ENCODE results near the gene CDH16.
A peak's percentile ranks its signal among the peaks of the same experiment; 100 is the strongest.

The CDH16 gene

DNA sequence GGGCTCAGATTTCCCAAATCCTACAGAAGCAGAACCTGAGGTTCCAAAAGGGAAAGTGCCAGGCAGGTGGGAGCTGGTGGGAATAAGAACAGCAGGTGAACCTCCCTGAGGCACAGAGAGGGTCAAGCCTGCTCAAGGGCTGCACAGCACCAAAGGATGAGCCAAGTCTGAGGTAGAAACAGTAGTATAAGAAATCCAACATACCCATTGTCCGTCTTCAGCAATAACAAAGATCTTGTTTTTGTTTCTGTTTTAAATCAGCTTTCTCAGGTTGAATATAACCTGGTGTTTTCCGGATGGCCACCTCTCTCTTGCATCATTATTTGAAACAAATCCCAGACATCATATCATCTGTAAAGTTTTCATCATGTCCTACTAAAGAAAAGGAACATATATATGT is 31.8 kb upstream of the CDH16 start:
- DNase-seq (ENCODE audit: low read depth) = peak; percentile 67
- H3K4me3 ChIP-seq (ENCODE audit: low read depth, low read length) = peak overlapping the region; percentile 24; the same call in 1 of the 2 replicates
- TF ChIP-seq, protein P1, sequence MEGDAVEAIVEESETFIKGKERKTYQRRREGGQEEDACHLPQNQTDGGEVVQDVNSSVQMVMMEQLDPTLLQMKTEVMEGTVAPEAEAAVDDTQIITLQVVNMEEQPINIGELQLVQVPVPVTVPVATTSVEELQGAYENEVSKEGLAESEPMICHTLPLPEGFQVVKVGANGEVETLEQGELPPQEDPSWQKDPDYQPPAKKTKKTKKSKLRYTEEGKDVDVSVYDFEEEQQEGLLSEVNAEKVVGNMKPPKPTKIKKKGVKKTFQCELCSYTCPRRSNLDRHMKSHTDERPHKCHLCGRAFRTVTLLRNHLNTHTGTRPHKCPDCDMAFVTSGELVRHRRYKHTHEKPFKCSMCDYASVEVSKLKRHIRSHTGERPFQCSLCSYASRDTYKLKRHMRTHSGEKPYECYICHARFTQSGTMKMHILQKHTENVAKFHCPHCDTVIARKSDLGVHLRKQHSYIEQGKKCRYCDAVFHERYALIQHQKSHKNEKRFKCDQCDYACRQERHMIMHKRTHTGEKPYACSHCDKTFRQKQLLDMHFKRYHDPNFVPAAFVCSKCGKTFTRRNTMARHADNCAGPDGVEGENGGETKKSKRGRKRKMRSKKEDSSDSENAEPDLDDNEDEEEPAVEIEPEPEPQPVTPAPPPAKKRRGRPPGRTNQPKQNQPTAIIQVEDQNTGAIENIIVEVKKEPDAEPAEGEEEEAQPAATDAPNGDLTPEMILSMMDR (IDR thresholded peaks at IDR 0.05; ENCODE audit: insufficient read depth, low read depth, low read length, missing control alignments) = no peak

DNA sequence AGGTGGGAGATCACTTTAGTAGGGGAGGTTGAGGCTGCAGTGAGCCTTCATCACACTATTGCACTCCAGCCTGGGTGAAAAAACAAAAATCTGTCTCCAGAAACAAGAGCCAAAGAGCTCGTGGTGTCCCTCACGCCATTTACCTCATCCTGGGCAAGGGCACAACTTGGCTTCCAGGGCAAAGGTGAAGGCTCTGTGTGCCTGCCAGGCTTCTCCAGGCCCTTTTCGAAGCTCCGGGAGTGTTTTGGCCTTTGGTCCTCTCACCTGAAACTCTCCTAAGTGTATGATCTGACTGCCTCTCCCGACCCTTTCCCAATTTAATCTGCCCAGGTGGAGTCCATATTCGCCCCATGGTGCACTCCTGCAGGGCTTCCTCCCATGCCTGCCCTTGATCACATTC is 30.8 kb upstream of the CDH16 start:
- DNase-seq (ENCODE audit: low read depth) = no peak
- TF ChIP-seq, protein P1 (IDR thresholded peaks at IDR 0.05; ENCODE audit: insufficient read depth, low read depth, low read length, missing control alignments) = no peak
- H3K4me3 ChIP-seq (ENCODE audit: low read depth, low read length) = no peak overlapping the region

DNA sequence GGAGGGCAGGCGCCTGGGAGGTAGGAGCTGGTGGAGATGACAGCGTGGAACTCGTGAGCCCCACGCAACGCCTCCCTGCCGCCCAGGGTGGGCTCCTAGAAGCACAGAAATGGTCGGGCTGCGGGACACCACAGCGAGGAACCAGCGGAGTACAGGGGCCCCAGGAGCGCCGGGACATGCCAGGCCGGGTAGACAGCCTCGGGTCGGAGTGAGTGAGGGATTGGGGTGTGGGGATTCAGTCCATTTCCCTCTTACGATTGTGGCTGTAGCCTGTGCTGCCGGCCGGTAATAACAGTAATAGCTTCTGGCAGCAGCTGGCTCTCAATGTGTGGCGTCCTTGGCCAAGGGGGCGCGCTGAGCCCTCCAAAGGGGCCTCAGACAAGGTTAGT is 30.1 kb upstream of the CDH16 start:
- TF ChIP-seq, protein P1 (IDR thresholded peaks at IDR 0.05; ENCODE audit: insufficient read depth, low read depth, low read length, missing control alignments) = no peak
- DNase-seq (ENCODE audit: low read depth) = no peak
- no peak overlapping the region for H3K4me3 ChIP-seq (ENCODE audit: low read depth, low read length)

DNA sequence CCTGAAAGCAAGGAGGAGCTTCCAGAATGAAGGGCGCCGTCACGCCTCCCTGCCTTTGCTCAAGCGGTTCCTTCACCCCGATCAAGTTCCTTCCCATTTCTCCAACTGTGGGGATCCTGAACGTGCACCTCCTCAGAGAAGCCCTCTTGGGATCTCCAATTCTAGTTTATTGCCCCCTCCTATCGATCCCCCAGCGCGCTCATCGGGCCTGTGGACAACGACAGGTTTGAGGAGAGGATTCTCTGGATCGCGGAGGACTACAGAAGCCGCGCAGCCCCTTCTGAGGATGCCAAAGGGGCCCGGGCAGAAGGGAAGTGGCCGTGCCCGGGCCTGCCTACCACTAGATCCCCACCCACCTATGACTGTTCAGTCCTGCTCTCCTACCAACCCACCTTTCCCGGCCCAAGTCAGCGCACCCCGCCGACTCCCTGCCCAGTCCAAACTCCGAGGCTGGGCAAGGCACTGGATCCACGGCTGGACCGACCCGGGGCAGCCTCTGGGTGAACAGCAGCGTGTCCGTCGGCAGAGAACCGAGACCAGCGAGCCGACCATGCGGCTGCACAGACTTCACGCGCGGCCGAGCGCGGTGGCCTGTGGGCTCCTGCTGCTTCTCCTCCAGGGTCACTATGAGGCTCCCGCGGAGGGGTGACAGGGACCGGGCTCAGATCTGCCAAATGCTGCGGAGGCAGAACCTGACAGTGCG is 29.6 kb upstream of the CDH16 start:
- peak overlapping the region; percentile 74 for H3K4me3 ChIP-seq (ENCODE audit: low read depth, low read length)
- TF ChIP-seq, protein P1 (IDR thresholded peaks at IDR 0.05; ENCODE audit: insufficient read depth, low read depth, low read length, missing control alignments) = no peak
- DNase-seq (ENCODE audit: low read depth) = no peak

DNA sequence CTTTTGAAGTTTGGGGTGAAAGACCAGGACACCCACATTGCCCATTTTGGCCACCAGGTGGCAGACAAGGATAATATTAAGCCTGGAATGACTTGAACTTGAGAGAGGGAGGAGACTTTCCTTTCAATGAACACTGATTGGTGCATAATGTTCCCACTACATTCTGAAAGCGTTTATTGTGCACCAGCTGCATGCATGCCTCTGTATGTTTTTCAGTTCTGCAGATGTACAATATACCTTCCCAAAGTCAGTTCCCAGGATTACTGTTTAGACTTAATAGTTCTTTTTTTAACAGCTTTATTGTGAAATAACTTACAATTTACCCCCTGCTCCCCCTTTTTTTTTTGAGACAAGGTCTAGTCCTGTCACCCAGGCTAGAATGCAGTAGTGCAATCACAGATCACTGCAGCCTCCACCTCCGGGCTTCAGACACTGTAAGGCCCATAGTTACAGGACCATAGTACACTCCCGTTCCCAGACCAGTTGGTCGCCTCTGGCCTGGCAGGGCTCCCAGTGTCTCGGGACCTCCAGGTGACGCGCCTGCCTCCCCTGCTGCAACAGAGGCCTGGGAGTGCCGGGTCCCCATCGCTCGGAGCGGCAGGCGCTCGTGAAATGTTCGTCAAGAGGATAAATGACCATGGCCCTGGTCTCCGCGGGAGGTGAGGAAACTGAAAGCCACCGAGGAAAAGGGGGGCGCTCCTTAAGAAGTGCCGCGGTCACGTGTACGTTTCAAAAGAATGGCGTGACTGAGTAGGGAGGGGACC is 28.8 kb upstream of the CDH16 start:
- peak; percentile 89 for DNase-seq (ENCODE audit: low read depth)
- TF ChIP-seq, protein P1 (IDR thresholded peaks at IDR 0.05; ENCODE audit: insufficient read depth, low read depth, low read length, missing control alignments) = peak; percentile 80
- H3K4me3 ChIP-seq (ENCODE audit: low read depth, low read length) = peak overlapping the region; percentile 74

DNA sequence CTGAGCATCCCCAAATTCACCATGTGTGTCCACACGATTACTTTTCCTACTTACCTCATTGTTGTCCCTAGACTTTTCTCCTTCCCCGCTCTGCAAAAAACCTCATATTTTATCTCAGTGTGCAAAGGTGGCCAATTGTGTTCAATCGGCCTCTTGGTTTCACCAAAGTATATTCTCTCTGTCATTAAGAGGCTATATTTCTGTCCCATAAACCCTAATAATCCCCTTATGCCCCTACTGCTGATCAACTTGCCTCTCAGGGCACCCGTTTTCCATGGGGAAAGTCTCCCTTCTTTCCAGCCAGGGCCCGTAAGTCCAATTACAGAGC is 28.3 kb upstream of the CDH16 start:
- DNase-seq (ENCODE audit: low read depth) = no peak
- no peak overlapping the region for H3K4me3 ChIP-seq (ENCODE audit: low read depth, low read length)
- TF ChIP-seq, protein P1 (IDR thresholded peaks at IDR 0.05; ENCODE audit: insufficient read depth, low read depth, low read length, missing control alignments) = no peak

Measured in GM12865 (cell line).